Midbrain (tissue), 1 donor: ENCODE results near the gene DTWD2.
A peak's percentile ranks its signal among the peaks of the same experiment; 100 is the strongest.
"Not testable (repeated sequence)": the region's sequence is repeated elsewhere in the genome, so short reads cannot be mapped to it uniquely, and the experiment has no call there.

ENCODE experiments used
- DNase-seq: peaks from one replicate; lab custom pipeline; 2025; lab: John Stamatoyannopoulos, UW

DTWD2 gene

DNA sequence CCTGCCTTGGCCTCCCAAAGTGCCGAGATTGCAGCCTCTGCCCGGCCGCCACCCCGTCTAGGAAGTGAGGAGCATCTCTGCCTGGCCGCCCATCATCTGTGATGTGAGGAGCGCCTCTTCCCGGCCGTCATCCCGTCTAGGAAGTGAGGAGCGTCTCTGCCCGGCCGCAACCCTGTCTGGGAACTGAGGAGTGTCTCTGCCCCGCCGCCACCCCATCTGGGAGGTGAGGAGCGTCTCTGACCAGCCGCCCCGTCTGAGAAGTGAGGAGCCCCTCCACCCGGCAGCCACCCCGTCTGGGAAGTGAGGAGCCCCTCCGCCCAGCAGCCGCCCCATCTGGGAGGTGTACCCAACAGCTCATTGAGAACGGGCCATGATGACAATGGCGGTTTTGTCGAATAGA is 10.5 kb upstream of the DTWD2 start:
- DNase-seq: not testable (repeated sequence)

DNA sequence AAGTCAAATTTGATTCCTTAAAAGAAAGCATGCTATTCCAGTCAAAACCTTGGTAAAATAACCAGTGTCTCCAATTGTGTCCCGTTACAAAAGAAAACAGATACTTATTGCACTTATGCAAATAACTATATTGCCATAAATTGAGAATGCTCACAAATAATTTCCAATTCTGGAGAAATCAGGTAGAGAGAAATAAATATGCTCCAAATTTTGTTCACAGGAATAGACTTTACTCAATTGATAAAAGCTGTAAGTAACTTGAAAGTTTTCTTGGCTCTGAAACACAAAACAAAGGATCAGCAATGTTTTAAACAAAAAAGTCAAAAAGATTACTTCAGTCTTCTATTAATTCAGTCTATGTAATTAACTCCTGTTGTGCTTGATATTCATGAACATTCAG is 7.8 kb upstream of the DTWD2 start:
- no peak for DNase-seq

DNA sequence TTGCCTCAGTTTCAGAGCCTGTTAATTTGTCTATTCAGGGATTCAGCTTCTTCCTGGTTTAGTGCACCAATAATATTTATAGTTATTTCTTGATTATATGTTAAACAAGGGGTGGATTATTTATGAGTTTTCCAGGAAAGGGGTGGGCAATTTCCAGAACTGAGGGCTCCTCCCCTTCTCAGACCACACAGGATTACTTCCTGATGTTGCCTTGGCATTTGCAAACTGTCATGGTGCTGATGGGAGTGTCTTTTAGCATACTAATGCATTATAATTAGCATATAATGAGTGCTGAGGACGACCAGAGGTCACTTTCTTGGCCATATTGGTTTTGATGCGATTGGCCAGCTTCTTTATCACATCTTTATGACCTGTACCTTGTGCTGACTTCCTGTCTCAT is 6.2 kb upstream of the DTWD2 start:
- no peak for DNase-seq

DNA sequence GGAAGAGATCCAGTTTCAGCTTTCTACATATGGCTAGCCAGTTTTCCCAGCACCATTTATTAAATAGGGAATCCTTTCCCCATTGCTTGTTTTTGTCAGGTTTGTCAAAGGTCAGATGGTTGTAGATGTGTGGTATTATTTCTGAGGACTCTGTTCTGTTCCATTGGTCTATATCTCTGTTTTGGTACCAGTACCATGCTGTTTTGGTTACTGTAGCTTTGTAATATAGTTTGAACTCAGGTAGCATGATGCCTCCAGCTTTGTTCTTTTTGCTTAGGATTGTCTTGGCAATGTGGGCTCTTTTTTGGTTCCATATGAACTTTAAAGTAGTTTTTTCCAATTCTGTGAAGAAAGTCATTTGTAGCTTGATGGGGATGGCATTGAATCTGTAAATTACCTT is 4.8 kb upstream of the DTWD2 start:
- DNase-seq: not testable (repeated sequence)

DNA sequence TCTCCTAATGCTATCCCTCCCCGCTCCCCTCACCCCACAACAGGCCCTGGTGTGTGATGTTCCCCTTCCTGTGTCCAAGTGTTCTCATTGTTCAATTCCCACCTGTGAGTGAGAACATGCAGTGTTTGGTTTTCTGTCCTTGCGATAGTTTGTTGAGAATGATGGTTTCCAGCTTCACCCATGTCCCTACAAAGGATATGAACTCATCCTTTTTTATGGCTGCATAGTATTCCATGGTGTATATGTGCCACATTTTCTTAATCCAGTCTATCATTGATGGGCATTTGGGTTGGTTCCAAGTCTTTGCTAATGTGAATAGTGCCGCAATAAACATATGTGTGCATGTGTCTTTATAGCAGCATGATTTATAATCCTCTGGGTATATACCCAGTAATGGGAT is 3.7 kb upstream of the DTWD2 start:
- DNase-seq: not testable (repeated sequence)

DNA sequence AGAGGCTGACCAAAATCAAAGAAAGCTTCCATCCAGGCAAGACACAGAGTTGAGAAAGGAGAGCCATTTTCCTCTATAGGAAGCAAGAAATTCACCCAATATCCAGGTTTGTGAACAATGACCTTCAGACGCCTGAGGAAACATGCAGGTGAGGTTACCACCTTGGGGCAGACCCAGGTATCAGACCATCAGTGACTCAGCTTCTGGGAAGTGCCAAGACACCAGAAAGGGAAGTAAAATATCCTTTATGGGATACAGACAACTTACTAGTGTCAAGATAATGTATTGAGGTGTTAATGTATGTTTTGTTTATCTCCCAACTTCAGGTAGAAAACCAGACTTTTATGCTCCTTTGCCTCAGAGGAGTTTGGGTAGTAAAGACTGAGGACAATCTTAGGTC is 2.2 kb upstream of the DTWD2 start:
- no peak for DNase-seq

DNA sequence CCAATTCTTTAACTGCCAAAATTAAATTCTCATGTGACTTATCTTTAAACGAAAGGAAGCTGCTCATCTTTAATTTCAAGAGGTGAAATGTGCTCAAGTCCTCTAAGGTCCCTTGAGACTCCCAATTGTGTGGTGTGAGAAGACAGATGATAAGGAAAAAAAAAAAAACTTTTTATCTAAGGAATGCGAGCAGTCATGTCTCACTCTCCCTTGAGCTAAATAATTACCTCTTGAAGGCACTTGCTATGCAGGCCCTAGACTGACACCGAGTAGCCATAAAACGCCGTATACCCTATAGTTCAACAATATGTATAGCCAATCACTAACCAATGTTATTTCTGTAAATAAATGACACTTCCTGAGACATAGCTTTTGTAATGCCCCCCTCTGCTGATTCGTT is 1.5 kb upstream of the DTWD2 start:
- no peak for DNase-seq

DNA sequence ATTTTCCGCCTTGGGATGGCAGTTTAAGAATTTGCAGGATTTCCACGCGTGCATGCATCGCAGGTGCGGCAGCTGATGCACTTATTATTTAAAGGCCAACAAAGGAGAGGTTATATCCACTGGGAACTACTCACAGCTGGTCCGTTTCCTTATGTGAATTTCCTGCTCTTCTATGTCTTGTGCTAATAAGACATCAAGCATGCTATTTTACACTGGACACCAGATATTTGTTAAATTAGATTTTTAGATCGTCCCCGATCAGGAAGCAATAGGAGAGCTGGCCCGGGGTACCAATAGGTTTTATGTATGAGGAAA is 476 bp upstream of the DTWD2 start:
- peak; percentile 61 for DNase-seq

DNA sequence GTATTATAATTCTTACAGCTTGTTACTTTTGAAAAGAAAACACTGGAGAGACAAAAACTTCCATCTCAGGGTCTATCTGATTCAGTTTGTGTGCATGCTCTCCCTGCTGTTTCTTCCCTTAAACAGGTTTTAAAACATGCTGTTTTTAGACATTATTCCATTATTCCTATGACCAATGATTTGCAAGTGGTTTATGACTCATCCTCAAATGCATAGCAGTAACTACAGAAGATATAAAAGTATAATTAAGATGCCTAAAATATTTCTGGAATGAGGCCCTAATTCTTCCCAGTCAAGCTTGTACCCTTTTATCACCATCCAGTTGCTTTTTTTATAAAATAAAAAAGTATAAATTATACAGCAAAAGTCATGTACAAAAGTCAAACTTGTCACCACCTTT is 3.7 kb downstream of the DTWD2 start:
- no peak for DNase-seq

DNA sequence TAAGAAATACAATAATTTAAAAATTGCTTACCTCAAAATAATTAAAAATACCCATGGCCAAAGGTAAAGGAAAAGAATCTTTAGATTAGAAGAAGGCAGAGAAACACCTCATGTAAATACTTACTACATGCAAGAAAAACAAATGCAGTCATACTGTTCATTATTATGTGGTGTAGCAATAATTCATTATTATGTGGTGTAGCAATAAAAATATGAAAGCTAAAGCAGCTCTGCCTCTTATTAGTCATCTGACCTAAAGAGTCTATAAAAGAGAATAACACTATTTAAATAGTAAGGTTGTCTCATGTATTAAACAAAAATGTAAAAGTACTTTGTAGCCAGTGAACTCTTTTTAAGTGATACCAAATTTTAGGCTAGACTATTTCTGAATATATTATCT is 6.6 kb downstream of the DTWD2 start:
- DNase-seq: no peak

DNA sequence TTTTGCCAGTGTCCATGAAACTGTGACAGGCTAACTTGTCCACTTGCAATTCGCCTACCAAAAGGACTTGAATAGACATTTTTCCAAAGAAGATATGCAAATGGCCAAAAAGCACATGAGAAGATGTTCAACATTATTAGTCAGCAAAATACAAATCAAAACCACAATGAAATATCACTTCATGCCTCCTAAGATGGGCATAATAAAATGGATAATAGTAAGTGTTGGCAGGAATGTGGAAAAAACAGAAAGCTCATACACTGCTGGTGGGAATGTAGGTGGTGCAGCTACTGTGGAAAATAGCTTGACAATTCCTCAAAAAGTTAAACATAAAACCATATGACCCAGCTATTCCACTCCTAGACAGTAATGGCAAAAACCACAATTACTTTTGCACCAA is 7.9 kb downstream of the DTWD2 start:
- no peak for DNase-seq

DNA sequence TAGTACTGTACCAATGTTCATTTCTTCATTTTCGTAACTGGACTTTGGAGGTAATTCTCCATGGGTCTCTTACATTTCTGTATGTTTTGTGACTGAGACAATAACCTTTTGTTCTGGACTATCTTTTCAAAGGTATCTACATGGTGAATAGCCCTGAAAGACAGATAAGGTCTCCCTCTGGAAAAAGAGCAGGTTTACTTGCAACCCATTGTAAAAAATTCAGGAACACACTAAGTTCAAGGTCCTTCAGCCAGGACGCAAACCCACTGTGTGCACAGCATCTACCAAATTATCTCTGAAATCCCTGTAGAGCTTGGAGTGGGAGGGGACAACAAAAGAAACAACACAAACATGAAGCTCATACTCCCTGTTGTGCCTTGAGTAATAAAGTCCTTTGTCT is 8.3 kb downstream of the DTWD2 start:
- DNase-seq: no peak

DNA sequence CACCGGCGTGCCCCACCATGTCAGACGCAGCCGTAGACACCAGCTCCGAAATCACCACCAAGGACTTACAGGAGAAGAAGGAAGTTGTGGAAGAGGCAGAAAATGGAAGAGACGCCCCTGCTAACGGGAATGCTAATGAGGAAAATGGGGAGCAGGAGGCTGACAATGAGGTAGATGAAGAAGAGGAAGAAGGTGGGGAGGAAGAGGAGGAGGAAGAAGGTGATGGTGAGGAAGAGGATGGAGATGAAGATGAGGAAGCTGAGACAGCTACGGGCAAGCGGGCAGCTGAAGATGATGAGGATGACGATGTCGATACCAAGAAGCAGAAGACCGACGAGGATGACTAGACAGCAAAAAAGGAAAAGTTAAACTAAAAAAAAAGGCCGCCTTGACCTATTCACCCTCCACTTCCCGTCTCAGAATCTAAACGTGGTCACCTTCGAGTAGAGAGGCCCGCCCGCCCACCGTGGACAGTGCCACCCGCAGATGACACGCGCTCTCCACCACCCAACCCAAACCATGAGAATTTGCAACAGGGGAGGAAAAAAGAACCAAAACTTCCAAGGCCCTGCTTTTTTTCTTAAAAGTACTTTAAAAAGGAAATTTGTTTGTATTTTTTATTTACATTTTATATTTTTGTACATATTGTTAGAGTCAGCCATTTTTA is 14.4 kb downstream of the DTWD2 start:
- not testable (repeated sequence) for DNase-seq

DNA sequence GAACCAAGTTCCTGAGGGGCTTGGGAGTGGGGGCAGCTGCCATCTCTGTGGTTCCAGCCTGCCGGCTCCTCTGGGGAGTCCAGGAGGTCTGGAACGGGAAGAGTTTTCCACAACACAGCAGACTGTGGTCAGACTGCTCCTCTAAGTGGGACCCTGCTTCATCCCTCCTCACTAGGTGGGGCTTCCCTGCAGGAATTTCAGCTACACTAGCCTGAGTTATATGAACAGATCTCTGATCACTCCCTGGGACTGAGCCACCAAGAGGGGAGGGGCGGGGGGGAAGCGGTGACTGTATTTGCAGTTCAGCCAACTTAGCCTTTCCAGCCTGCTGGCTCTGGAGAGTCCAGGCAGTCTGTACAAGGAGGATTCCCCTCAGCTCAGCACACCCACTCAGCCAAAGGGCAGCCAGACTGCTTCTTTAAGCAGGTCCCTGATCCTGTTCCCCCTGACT is 19.4 kb downstream of the DTWD2 start:
- no peak for DNase-seq

DNA sequence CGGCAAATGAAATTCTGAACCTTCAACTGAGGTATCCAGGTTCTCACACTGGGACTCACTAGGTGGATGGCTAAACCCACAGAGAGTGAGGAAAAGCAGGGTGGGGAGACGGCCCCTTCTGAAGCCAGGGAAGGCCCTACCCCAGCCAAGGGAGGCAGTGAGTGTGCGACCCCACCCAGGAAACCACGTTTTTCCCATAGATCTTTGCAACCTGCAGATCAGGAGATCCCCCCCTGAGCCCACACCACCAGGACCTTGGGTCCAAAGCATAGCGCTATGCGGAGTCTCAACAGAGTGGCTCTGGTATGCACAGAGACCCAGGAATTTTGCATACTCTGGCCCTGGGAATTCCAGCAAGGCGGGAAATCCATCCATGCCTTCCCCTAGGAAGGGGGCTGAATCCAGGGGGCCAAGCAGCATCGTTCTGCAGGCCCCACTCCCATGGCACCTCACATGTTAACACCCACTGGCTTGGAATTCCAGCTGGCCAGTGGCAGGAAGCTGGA is 19.9 kb downstream of the DTWD2 start:
- no peak for DNase-seq

DNA sequence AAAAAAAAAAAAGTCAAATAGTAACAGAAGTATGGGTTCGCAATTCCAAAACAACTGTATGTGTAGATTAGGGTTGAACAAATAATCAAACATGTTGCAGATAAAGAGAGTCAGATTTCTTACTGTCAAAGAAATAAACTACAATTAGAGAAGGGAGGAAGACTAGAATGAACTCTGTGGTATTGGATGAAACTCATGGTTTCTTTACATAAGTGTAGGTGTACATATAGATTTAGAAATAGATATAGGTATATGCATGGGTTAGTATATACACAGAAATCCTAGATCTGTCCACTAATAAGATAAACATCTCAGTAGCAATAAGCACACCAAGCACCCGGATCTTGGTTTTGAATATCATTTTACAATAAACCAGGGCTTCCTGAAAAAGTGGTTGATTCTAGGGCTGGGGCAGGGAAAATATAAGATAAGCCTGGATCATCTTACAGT is 21.3 kb downstream of the DTWD2 start:
- no peak for DNase-seq

DNA sequence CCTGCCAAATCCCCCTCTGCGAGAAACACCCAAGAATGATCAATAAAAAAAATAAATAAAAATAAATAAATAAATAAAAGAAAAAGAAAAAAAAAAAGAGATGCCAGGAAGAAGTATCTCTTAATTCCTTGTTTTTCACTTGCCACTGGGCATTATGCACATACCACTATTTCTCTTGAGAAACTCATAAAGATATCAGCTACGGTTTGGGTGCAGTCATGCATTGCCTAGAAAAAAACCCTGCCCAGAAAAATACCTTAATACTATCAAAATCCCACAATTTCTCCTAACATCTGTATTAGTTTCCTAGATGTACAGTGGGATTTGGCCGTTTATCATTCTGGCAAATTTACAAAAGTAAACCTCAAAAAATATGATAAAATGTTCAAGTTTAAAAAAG is 22.5 kb downstream of the DTWD2 start:
- no peak for DNase-seq

DNA sequence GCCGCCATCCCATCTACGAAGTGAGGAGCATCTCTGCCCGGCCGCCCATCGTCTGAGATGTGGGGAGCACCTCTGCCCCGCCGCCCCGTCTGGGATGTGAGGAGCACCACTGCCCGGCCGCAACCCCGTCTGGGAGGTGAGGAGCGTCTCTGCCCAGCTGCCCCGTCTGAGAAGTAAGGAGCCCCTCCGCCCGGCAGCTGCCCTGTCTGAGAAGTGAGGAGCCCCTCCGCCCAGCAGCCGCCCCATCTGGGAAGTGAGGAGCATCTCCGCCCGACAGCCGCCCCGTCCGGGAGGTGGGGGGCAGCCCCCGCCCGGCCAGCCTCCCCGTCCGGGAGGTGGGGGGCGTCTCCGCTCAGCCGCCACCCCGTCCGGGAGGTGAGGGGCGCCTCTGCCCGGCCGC is 23.4 kb downstream of the DTWD2 start:
- DNase-seq: not testable (repeated sequence)

DNA sequence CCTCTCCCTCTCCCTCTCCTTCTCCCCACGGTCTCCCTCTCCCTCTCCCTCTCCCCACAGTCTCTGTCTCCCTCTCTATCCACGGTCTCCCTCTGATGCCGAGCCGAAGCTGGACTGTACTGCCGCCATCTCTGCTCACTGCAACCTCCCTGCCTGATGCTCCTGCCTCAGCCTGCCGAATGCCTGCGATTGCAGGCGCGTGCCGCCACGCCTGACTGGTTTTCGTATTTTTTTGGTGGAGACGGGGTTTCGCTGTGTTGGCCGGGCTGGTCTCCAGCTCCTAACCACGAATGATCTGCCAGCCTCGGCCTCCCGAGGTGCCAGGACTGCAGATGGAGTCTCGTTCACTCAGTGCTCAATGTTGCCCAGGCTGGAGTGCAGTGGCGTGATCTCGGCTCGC is 24.0 kb downstream of the DTWD2 start:
- DNase-seq: not testable (repeated sequence)

DNA sequence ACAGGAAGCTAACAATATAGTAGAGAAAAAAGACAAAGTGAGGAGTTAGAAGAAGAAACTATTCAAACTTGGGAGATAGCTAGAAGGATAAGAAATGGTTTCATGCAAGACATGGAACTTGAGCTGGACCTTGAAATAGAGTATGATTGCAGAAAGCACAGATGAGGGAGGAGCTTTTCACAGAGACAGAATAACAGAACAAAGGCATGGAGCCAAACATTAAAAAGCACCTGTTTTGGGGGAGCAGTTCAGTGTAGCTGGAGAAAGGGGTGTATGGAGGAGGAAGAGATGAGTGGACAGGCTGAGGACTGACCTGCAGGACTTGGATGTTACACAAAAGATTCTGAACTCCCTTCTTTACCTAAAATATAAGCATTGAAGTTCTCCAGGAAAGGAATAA is 25.2 kb downstream of the DTWD2 start:
- no peak for DNase-seq

DNA sequence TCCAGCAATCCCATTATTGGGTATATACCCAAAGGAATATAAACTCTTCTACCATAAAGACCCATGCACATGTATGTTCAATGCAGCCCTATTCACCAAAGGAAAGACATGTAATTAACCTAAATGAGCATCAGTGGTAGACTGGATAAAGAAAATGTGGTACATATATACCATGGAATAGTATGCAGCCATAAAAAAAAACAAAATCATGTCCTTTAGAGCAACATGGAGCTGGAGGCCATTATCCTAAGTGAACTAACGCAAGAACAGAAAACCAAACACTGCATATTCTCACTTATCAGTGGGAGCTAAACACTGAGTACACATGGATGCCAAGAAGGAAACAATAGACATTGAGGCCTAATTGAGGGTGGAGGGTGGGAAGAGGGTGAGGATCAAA is 27.8 kb downstream of the DTWD2 start:
- no peak for DNase-seq

DNA sequence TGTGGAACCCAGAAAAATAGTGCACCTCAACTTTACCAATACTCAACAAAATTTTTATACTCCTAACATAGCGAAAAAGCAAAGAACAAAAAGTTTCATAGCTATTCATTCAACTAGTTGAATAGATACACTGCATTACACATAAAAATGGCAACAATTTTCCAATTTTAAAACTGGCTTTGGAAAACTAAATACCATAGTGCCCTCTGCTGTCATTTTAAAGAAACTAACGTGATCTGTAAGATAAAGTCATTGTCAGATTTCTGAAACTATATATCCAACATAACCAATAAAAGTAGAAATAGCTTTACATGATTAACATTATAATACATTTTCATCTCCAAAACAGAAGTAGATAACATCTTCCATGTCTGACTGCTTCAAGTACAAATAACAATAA is 31.6 kb downstream of the DTWD2 start:
- no peak for DNase-seq

DNA sequence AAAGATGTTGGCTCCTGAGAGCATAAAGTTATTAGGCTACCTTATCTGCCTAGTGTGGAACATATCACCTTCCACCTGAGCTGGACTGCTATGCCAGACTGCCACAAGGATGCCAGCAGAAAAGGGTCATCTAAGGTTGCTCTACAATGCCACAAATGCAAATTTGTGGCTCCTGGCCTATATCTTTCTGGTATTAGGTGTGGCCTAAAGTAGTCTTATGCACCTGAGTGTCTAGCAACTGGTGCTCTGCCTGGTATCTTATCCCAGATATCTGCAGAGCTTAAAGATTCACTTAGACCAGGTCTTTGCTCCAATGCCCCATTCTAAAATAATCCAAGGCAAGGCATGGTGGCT is 34.7 kb downstream of the DTWD2 start:
- no peak for DNase-seq

DNA sequence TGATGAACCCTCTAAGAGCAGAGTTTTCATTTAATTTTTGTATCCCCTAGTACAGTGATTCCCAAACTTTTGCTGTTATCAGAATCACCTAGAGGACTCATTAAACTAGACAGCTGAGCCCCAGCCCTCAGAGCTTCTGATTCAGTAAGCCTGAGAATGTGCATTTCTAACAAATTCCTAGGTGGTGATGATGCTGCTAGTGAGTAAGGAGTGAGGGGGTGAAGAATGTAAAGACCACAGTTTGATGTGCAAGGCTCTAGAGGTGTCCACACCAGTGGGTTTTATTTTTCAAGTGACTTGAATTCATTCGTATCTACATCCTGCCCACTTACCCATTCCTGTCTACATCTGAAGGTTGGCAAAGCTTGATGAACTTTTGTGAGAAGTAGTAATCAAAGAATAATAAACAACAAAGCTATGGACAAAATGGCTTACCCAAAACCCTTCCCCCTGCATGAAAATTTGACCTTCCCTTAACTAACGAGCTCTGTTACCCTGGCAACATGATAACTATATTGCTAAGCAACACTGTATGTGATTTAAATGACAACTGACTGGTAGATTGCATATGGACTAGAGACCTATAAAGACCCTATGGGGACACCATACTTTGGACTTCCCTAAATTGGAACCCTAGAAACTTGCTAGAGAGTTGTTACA is 35.2 kb downstream of the DTWD2 start:
- no peak for DNase-seq
